ENCODE results near the gene NCS1.

NCS1 gene

DNA sequence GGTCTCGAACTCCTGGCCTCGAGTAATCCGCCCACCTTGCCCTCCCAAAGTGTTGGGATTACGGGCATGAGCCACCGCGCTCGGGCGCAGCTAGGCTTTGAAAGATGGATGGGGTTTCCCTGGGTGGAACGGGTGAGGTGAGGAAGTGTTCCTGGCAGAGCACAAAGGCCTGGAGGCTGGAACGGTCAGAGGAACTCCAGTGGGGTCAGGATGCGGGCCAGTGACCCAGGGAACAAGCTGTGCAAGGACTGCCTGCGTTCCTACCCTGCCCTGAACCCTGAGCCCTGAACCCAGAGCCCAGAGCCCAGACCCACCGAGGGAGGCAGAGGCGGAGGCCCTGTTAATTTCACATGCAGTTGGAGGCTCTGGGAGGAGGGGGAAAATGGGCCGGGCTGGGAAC is 23.4 kb downstream of the NCS1 start:
- TF ChIP-seq, protein P1, sequence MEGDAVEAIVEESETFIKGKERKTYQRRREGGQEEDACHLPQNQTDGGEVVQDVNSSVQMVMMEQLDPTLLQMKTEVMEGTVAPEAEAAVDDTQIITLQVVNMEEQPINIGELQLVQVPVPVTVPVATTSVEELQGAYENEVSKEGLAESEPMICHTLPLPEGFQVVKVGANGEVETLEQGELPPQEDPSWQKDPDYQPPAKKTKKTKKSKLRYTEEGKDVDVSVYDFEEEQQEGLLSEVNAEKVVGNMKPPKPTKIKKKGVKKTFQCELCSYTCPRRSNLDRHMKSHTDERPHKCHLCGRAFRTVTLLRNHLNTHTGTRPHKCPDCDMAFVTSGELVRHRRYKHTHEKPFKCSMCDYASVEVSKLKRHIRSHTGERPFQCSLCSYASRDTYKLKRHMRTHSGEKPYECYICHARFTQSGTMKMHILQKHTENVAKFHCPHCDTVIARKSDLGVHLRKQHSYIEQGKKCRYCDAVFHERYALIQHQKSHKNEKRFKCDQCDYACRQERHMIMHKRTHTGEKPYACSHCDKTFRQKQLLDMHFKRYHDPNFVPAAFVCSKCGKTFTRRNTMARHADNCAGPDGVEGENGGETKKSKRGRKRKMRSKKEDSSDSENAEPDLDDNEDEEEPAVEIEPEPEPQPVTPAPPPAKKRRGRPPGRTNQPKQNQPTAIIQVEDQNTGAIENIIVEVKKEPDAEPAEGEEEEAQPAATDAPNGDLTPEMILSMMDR (IDR thresholded peaks at IDR 0.05; ENCODE audit: low read length, missing control alignments): no peak
- DNase-seq (ENCODE audit: low read depth): no peak
- no peak overlapping the region for H3K4me3 ChIP-seq (replicated peaks; ENCODE audit: low read depth, low read length)

DNA sequence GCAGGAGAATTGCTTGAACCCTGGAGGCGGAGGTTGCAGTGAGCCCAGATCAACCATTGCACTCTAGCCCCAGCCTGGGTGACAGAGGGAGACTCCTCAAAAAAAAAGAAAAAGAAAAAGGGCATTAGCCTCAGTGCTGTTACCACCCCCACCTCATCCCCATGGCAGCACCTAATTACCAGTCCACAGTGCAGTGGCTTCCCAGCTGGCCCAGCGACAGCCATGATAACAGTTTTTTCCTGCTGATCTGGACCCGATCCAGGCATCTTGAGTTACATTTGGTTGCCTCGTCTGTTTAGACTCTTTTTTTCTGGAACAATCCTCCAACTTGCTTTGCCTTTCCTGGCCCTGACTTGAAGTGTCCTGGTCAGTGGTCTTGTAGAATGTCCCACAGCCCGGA is 24.4 kb downstream of the NCS1 start:
- DNase-seq (ENCODE audit: low read depth): no peak
- TF ChIP-seq, protein P1 (IDR thresholded peaks at IDR 0.05; ENCODE audit: low read length, missing control alignments): no peak

DNA sequence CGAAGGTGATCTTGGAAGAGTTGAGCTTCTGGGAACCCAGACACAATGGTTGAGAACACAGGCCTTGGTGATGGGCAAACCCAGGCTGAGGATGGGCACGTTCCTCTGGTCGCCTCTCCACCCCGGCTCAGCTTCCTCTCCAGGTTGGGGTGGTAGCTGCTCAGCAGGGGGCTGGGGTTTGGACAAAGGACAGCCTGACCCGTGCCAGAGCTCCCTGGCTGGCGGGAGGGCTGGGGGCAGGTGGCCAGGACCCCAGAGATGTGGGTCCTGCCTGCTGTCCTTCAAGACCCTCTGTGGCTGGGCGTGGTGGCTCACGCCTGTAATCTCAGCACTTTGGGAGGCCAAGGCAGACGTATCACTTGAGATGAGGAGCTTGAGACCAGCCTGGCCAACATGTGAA is 25.2 kb downstream of the NCS1 start:
- TF ChIP-seq, protein P1 (IDR thresholded peaks at IDR 0.05; ENCODE audit: low read length, missing control alignments): no peak
- no peak for DNase-seq (ENCODE audit: low read depth)

More for the DNA sequence above, 24.4 kb downstream of the NCS1 start:
- H3K4me3 ChIP-seq (replicated peaks; ENCODE audit: low read depth, low read length): no peak overlapping the region

DNA sequence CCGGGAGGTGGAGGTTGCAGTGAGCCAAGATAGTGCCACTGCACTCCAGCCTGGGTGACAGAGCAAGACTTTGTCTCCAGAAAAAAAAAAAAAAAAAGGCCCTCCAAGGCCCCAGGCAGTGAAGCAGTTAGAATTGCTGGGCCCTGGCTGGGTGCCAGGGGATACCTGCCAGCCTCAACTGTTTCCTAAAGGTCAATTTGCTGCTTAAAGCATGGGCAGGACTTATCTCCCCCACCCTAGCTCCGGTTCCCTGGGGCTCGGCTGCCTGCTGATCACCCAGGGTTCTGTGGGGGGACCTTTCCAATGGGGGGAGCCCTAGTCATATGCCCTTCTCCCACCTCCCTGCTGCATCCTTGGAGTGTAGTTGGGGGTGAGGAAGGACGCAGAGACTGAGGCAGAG is 25.7 kb downstream of the NCS1 start:
- TF ChIP-seq, protein P1 (IDR thresholded peaks at IDR 0.05; ENCODE audit: low read length, missing control alignments): no peak
- H3K4me3 ChIP-seq (replicated peaks; ENCODE audit: low read depth, low read length): no peak overlapping the region
- no peak for DNase-seq (ENCODE audit: low read depth)

More for the DNA sequence above, 25.2 kb downstream of the NCS1 start:
- no peak overlapping the region for H3K4me3 ChIP-seq (replicated peaks; ENCODE audit: low read depth, low read length)

DNA sequence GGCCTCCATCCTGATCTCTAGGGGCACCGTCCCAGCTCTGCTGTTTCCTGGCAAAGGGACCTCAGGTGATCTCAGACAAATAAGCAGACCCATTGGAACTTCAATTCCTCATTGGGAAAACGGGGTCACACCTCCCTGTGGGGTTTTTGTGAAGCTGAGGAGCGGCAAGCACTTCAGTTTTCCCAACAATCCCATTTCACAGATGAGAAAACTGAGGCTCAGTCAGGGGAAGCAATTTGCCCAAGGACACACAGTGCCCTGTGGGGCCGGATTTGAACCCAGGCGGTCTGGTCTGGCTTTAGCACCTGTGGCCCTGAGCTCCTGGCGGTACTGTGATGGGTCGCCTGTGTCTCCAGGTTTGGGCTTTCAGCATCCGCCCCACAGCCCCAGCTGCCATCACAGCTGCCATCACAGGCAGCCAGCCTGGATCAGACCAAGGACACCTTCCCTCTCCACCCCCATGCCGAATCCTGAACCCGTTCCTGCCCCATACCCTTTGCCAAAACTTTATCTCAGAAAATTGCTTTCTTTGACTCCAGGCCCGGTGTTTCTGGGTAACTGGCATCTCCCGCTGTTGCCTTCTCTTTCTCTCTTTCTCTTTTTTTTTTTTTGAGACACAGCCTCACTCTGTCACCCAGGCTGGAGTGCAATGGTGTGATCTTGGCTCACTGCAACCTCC is 26.4 kb downstream of the NCS1 start:
- no peak overlapping the region for H3K4me3 ChIP-seq (replicated peaks; ENCODE audit: low read depth, low read length)
- TF ChIP-seq, protein P1 (IDR thresholded peaks at IDR 0.05; ENCODE audit: low read length, missing control alignments): no peak
- no peak for DNase-seq (ENCODE audit: low read depth)

DNA sequence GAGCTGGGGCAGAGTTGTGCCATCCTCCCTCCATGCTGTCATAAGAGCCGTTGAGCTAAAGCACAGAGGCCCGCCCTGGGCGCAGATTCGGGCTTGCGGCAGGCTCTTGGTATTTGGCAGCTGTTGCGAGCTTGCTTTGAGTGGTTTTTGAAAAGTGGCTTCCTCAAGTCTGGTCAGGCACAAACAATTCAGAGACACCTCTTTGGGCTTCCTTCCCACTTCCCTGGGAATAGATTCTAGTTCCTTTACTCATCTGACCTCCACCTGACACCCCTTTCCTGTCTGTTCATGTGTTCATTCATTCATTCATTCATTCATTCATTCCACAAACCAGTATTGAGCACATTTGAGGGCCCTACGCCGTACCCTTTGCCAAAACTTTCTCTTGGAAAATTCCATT is 27.4 kb downstream of the NCS1 start:
- DNase-seq (ENCODE audit: low read depth): no peak
- TF ChIP-seq, protein P1 (IDR thresholded peaks at IDR 0.05; ENCODE audit: low read length, missing control alignments): no peak
- H3K4me3 ChIP-seq (replicated peaks; ENCODE audit: low read depth, low read length): no peak overlapping the region
